ENCODE results near the gene PHACTR3.

DNA sequence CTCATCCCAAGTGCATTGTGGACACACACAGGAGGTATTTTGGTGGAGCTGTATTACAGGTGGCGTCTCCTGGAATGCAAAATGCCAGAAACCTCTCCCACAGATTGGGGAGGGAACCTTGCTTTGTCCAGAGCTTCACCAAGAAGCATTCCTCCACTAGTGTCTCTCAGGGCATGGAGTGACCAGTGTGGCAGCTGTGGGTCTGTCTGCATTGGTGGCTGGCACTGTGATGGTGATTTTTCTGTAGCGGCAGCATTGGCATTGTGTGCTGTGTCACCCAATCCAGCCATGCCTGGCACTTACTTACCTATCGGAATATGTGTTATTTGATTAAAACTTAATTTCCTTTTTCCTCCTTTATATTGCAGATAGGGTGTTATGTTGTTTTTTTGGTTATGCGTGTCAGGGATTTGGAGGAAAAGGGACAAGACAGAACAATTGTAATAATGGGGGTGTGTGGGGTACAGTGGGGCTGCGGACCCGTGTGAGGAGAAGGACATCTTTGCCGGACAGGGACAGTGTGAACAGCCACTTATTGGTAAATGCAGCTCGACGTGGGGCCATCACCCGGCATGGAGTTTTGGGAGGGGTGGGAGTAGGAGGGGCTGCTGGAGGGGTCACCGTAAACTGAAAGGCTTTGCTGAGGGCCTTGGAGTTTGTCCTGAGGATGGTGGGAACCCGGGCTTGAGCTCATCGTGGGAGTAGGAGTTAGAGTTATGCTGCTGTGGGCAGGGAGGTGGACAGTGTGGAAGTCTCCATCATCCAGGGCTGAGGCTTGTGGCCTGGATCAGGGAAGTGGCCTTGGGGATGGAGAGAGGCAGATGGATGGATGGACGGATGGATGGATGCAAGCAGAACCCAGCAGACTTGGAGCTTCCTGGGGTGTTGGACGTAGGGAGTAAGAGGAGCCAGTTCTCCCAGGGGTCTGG is 224.0 kb downstream of the PHACTR3 start:
- TF ChIP-seq, protein P1, sequence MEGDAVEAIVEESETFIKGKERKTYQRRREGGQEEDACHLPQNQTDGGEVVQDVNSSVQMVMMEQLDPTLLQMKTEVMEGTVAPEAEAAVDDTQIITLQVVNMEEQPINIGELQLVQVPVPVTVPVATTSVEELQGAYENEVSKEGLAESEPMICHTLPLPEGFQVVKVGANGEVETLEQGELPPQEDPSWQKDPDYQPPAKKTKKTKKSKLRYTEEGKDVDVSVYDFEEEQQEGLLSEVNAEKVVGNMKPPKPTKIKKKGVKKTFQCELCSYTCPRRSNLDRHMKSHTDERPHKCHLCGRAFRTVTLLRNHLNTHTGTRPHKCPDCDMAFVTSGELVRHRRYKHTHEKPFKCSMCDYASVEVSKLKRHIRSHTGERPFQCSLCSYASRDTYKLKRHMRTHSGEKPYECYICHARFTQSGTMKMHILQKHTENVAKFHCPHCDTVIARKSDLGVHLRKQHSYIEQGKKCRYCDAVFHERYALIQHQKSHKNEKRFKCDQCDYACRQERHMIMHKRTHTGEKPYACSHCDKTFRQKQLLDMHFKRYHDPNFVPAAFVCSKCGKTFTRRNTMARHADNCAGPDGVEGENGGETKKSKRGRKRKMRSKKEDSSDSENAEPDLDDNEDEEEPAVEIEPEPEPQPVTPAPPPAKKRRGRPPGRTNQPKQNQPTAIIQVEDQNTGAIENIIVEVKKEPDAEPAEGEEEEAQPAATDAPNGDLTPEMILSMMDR (IDR thresholded peaks at IDR 0.05 in 2 of 3, conservative IDR thresholded peaks at IDR 0.05 in 1 of 3; ENCODE audit: borderline replicate concordance in 1 of 3, insufficient read depth in 1 of 3, low read depth in 2 of 3, low read length in 2 of 3): no peak
- TF ChIP-seq, protein P2, sequence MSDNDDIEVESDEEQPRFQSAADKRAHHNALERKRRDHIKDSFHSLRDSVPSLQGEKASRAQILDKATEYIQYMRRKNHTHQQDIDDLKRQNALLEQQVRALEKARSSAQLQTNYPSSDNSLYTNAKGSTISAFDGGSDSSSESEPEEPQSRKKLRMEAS (IDR thresholded peaks at IDR 0.05): no peak
- TF ChIP-seq POLR2A (IDR thresholded peaks at IDR 0.05; ENCODE audit: borderline replicate concordance, extremely low read depth, insufficient read depth, insufficient read length) (no peak), TCF7L2 (IDR thresholded peaks at IDR 0.05; ENCODE audit: borderline replicate concordance, extremely low read depth, insufficient read depth, insufficient read length) (no peak), REST (IDR thresholded peaks at IDR 0.05; ENCODE audit: low read depth) (no peak), ZBTB33 (IDR thresholded peaks at IDR 0.05; ENCODE audit: extremely low read depth, insufficient replicate concordance, low read length) (no peak), EZH2phosphoT487 (IDR thresholded peaks at IDR 0.05; ENCODE audit: borderline replicate concordance) (no peak)

Data from HCT116 (cell line).